ENCODE measurements around the gene CDH4.

DNA sequence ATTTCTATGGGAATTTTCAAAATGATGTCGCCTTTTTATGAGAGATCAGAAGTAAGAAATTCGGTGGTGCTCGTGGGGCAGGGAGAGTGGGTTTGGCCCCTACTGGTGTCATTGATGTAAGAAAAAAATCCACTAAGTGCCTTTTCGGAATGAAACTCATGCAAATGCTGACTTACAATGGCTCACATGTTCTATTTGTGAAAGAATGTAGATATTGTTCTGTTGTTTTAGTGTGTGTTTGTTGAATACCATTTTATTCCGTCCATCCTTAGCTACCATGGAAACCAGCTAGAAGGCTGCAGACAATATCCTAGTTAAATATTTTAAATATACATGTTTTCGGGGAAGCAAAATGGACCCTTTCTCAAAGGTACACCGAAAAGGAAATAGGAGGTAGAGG lies 508.7 kb downstream of the CDH4 start:
- no peak for TF ChIP-seq RAD21 (IDR thresholded peaks at IDR 0.05; ENCODE audit: low read length)
- no peak for TF ChIP-seq CTCF (conservative IDR thresholded peaks at IDR 0.05; ENCODE audit: low read depth, low read length)
- TF ChIP-seq USF2 (IDR thresholded peaks at IDR 0.05; ENCODE audit: low read depth, low read length) = no peak
- TF ChIP-seq BHLHE40 (IDR thresholded peaks at IDR 0.05; ENCODE audit: low read depth, low read length) = no peak
- no peak for TF ChIP-seq SMC3 (IDR thresholded peaks at IDR 0.05; ENCODE audit: low read depth, low read length)
- TF ChIP-seq RFX5 (IDR thresholded peaks at IDR 0.05; ENCODE audit: low read depth, low read length) = no peak
- no peak for TF ChIP-seq POLR2A (IDR thresholded peaks at IDR 0.05; ENCODE audit: low read depth, low read length)
- TF ChIP-seq, protein P1, sequence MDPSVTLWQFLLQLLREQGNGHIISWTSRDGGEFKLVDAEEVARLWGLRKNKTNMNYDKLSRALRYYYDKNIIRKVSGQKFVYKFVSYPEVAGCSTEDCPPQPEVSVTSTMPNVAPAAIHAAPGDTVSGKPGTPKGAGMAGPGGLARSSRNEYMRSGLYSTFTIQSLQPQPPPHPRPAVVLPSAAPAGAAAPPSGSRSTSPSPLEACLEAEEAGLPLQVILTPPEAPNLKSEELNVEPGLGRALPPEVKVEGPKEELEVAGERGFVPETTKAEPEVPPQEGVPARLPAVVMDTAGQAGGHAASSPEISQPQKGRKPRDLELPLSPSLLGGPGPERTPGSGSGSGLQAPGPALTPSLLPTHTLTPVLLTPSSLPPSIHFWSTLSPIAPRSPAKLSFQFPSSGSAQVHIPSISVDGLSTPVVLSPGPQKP (IDR thresholded peaks at IDR 0.05; ENCODE audit: borderline replicate concordance, low read depth, low read length) = no peak
- TF ChIP-seq CEBPB (IDR thresholded peaks at IDR 0.05; ENCODE audit: low read depth, low read length) = no peak
- TF ChIP-seq CHD1 (IDR thresholded peaks at IDR 0.05; ENCODE audit: low read depth, low read length) = no peak
- TF ChIP-seq NFE2L2 (IDR thresholded peaks at IDR 0.05; ENCODE audit: low read depth, low read length) = no peak
- TF ChIP-seq MAZ (IDR thresholded peaks at IDR 0.05; ENCODE audit: borderline replicate concordance, low read depth, low read length) = no peak

Data from IMR-90 (cell line).